Thyroid gland (tissue), 4 donors: ENCODE data around the gene MBIP.

ENCODE experiments used
- POLR2A ChIP-seq, 2 donors: fragments of 450-650 bp; IDR thresholded peaks; one replicate each; pipeline ENCODE4 v1.6.1; 2017; ENCODE audit warnings: antibody characterized with exemption in 2 of 2, mild to moderate bottlenecking in 2 of 2, moderate library complexity in 1 of 2
- TF ChIP-seq, protein P1 (sequence below), 6 experiments: fragments of 200-600 bp in 3 of 6; fragments of 450-650 bp in 3 of 6; sonication (generic) in 3 of 6; IDR thresholded peaks; one replicate each; pipeline ENCODE4 v1.5.1; 2016 to 2019; ENCODE audit warnings: antibody characterized with exemption in 6 of 6, mild to moderate bottlenecking in 2 of 6, inconsistent platforms in 1 of 6, moderate library complexity in 1 of 6

DNA sequence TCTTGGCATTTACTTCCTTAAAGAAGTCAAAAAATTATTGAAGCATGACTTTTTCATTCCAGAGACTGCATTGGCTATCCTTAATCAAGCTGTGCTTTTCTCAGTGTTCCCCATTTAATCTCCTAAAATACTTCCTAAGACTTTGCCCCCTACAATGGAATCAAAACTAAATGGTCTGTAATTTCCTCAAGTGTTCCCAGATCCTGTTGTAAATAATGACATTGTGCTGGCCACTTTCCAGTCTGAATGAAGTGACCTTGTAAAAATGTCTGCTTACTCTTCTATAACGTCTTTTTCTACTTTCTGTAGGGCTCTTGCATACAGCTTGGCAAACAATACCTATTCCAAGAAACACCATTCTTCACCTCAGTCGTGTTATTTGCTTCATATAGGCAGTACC, 45.3 kb upstream of the MBIP start:
- TF ChIP-seq, protein P1, sequence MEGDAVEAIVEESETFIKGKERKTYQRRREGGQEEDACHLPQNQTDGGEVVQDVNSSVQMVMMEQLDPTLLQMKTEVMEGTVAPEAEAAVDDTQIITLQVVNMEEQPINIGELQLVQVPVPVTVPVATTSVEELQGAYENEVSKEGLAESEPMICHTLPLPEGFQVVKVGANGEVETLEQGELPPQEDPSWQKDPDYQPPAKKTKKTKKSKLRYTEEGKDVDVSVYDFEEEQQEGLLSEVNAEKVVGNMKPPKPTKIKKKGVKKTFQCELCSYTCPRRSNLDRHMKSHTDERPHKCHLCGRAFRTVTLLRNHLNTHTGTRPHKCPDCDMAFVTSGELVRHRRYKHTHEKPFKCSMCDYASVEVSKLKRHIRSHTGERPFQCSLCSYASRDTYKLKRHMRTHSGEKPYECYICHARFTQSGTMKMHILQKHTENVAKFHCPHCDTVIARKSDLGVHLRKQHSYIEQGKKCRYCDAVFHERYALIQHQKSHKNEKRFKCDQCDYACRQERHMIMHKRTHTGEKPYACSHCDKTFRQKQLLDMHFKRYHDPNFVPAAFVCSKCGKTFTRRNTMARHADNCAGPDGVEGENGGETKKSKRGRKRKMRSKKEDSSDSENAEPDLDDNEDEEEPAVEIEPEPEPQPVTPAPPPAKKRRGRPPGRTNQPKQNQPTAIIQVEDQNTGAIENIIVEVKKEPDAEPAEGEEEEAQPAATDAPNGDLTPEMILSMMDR (IDR thresholded peaks at IDR 0.05) = no peak
- TF ChIP-seq POLR2A (IDR thresholded peaks at IDR 0.05) = no peak
